ENCODE data around the gene INPP5F.

The INPP5F gene

DNA sequence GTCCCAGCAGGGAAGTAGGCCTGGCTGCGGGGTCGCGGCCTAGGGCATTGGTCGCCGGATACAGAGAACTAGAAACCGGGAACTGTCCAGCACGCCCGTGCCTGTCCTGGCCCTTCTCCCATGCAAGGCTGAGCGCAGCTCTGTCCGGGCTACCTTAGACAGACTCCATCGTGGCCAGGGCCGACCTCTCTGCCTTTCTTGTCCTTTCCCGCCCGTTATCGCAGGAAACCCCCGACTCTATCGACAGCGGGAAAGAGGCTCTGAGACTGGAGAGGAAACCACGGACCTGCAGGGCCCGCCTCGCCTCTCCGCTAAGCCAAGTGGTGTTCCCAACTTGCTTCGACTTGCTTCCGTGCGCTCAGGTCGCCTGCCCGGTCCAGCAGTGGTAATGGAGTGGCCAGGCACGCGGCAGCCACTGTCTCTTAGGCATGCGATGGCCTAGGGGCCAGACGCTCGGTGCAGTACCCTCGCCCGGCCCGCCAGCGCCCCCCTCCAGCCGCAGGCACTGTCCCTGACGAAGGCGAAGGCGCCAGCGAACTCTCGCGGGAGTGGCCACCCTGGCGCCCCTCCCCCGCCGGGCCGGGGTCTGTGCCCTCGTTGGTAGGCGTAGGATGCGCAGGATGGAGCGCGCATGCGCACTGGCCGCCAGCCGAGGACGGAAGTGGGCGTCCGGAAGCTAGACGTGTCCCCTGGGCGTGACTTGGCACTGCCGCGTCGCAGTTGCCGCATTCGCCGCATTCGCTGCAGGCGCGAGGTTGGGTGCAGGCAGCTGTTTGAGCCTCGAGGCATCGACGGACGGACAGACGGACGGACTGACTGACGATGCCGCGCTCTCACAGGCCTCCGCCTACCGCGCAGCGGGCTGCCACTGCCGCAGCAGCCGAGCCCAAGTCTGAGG lies 92.4 kb downstream of the INPP5F start:
- no peak for DNase-seq (ENCODE audit: low read depth)

DNA sequence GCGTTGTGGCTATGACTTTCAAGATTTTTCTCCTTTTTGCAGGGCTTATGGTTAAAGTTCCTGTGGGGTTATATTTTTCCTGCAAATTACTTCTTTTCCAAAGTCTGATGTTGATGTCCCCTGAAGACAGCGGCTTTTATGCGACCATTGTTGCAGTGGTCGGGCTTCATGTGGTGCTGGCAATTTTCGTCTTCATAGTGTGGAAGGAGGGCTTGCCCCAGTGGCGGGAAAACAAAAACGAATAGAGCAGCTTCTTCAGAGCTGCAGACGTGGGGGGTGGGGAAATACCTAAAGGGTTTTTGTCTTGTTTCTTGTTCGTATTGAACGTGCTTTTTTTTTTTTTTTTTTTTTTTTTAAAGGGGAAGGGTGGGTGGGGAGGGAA lies 93.0 kb downstream of the INPP5F start:
- DNase-seq (ENCODE audit: low read depth): no peak

DNA sequence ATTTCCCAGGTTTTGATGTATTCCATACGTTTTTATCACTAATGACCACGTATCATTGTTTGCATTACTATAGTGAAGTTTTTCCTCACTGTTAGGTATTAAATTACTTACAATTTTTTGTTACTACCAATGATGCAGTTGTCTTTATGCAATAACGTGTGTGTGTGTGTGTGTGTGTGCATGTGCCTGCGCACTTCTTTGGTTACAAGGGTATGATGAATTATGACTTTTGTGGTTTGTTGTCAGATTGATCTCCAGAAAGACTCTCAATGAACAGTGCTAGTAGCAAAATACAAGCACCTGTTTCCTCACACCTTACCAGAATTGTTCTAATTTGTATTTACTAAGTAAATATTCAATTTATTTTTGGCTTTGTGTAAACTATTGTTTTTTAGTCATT lies 95.3 kb downstream of the INPP5F start:
- no peak for DNase-seq (ENCODE audit: low read depth)

DNA sequence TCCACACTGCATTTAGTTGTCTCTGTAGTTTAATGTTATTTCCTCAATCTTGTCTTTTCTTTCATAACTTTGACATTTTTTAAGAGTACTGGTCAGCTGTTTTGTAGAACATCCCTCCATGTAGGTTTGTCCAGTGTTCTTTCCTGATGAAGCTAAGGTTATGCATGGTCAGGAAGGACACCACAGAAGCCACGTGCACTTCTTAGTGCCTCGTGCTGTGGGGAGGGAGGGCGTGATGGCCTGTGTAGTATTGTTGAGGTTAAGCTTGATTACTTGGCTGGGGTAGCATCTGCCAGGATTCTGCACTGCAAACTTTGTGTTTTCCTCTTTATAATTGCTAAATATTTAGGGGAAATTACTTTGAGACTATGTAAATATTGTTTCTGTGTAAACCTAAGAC lies 98.4 kb downstream of the INPP5F start:
- no peak for DNase-seq (ENCODE audit: low read depth)

DNA sequence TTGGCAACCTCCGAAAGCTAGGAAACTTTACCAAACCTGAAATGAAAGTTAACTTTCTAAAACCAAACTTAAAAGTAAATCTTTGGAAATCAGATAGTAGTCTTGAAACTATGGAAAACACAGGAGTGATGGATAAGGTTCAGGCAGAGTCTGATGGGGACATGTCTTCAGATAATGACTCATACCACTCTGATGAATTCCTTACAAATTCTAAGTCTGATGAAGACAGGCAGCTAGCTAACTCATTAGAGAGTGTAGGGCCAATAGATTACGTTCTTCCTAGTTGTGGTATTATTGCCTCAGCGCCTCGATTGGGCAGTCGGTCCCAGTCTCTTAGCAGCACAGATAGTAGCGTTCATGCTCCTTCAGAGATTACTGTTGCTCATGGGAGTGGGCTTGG lies 100.9 kb downstream of the INPP5F start:
- DNase-seq (ENCODE audit: low read depth): no peak

DNA sequence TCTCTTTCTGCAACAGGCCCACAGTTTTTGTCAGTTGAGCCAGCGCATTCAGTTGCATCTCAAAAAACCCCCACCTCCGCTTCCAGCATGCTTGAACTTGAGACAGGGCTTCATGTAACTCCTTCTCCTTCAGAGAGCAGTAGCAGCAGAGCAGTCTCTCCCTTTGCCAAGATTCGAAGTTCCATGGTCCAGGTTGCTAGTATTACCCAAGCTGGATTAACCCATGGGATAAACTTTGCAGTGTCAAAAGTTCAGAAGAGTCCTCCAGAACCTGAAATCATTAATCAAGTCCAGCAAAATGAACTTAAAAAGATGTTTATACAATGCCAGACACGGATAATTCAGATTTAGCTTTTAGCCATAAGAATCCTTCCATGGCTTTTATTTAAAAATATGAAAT lies 101.6 kb downstream of the INPP5F start:
- no peak for DNase-seq (ENCODE audit: low read depth)

DNA sequence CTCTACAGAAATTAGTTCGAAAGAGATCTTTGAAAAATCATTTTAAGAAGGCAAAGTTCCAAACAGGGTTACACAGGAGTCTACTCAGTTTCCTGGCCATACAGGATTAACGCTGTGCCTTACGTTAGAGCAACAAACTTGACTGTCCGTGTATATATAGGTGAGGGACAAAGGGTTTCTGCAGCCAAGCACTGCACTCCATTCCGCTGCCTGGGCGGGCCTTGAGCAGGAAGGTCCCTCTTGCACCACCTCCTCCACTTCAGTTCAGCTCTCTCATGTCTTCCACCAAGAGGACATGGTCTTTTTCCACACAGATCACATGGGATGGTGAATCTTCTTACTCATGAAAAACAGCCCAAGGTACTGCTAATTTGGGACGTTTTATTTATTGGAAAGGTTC lies 103.6 kb downstream of the INPP5F start:
- no peak for DNase-seq (ENCODE audit: low read depth)

DNA sequence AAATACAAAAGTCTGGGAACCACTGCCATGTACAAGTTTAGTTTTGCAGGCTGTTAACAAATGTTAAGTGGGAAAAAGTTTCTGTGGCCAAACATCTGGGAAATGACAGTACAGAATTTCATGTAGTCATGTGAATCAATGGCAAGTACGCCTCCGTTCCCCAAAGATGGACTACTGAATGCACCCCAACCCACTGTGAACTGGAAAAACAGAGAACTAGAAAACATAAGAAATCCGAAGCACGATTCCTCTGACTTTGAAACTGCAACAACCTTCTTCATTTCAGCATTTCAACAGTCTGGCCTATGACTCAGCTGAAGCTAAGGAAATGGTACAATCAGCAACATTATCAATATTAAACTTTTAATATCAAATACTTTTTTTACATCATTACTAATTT lies 105.0 kb downstream of the INPP5F start:
- no peak for DNase-seq (ENCODE audit: low read depth)

DNA sequence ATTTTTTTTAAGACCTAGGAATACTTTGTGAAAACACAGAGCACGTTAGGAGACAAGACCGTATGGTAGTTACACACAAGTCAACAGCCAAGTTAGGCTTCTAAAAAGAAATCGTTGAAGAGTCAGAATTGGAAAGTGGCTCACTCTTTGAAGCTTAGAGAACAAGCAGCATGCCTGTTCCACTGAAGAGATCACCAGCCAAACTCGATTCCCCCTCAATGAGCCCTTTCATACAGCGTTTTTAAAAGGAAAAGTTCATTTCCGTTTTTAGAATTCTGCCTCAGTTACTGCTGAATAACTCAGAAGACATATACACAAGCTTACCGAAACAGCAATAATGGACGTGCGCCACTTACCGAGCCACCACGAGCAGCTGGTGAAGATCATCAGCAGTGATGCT lies 105.8 kb downstream of the INPP5F start:
- no peak for DNase-seq (ENCODE audit: low read depth)

DNA sequence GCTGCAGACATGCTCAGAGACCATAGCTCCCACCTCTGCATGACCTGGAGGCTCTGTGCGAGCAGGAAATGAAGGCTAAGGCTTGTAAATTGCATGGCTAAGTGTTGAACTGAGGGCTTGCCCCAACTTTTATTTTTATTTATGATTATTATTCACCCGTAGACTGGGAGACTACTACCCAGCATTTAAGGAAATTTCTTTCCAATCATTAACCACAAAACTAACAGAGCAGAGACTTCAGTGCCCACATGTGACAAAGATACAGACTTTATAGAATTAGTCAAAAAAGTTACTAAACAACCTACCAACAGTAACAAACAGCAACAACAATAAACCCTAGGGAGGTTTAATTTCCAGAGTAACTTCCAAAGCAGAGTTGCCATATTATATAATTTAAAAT lies 107.1 kb downstream of the INPP5F start:
- no peak for DNase-seq (ENCODE audit: low read depth)

DNA sequence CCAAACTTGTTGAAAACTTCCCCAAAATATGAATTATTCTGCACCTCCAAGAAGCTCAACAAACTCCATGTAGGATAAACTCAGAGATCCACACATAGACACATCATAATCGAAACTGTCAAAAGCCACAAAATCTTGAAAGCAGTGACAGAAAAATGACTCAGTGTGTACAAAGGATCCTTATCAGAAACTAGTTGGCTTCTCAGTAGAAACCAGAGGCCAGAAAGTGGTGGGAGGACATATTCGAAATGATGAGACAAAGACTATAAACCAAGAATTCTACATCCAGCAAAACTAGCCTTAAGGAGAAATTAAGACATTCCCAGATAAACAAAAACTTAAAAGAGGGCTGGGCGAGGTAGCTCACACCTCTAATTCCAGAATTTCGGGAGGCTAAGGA lies 108.3 kb downstream of the INPP5F start:
- no peak for DNase-seq (ENCODE audit: low read depth)

DNA sequence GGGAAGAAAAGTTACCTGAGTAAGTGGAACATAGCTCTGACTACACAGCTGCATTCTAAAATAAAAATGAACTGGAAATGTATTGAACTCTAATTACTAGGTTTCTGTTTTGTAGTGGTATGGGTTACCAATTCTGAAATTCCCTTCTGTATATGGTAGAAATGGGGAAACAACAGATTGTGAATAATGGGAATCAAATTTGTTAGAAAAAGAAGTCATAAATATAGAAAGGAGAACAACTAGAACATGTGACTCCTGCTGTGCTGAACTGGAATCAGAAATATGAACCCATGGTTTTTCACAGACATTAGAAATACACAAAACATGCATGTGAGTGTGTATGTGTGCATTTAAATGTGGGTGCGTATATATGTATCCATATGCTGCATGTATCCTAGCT lies 119.8 kb downstream of the INPP5F start:
- DNase-seq (ENCODE audit: low read depth): no peak

DNA sequence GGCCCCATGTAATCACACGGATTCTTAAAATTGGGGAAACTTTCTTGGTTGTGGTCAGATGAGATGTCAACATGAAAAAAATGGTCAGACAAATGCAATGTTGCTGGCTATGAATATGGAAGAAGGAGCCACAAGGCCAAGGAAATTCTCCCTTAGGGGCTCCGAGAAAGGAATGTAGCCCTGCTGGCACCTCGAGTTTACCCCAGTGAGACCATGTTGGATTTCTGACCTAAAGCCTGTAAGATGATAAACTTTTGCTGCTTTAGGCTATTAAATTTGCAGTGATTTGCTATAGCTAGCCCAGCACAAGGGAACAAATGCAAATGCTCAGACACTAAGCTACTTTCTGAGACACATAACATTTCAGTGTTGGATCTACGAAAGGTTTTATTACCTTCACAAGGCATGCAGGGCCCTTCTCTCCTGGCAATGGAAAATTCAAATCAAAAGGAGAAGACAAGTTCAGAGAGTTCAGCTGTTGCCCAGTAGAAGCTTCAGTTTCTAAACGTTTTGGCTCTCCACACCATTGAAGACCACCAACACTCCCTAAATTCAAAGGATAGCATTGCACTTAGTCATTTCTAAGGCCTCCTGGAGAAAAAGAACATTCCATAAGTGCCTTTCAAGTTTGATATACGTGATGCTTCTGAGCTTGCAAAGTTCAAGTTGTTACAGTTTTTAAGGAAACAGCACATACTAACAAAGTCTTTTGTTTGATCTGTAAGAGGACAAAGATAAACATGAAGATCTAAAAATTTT lies 123.4 kb downstream of the INPP5F start:
- no peak for DNase-seq (ENCODE audit: low read depth)

DNA sequence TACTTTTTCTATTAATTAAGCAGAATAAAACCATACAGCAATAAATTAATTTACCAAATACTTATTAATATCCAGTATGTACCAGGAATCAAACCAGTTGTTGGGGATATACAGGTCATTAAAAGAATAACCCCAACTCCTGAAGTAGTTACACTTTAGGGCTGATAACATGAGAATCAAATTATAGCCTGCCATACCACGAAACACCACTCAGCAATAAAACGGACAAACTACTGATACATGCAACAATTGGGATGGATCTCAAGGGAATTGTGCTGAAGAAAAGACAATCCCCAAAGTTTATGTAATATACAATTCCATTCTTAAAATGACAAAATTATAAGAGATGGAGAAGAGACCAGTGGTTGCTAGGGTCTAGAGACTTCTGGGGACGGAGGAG lies 124.1 kb downstream of the INPP5F start:
- no peak for DNase-seq (ENCODE audit: low read depth)

DNA sequence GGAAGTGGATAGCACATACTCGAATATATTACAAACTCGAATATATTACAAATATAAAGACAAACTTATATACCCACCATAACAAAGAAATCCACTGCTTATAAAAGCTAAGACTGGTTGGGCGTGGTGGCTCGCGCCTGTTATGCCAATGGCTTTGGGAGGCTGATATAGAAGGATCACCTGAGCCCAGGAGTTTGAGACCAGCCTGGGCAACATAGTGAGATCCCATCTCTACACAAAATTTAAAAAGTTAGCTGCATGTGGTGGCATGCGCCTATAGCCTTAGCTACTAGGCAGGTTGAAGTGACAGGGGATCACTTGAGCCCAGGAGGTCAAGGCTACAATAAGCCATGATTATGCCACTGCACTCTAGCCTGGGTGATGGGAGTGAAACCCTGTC lies 126.4 kb downstream of the INPP5F start:
- no peak for DNase-seq (ENCODE audit: low read depth)

DNA sequence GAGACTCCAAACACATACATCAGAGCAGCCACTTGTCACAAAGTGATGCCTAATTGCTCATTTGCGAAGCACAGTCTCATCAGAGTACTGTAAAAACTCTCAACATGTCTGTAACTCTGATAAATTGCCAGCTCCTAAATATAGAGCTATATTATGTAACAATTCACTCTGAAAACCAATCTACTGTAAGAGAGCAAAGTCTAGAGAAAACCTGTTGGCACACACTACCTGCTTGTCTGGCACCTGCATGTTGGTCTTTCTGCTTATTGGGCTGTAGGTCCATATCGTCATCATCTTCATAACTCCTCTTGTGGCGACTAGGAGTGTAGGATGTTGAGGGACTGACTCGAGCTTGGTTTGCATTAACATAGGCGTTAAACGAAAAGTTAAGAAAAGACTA lies 127.0 kb downstream of the INPP5F start:
- DNase-seq (ENCODE audit: low read depth): no peak

DNA sequence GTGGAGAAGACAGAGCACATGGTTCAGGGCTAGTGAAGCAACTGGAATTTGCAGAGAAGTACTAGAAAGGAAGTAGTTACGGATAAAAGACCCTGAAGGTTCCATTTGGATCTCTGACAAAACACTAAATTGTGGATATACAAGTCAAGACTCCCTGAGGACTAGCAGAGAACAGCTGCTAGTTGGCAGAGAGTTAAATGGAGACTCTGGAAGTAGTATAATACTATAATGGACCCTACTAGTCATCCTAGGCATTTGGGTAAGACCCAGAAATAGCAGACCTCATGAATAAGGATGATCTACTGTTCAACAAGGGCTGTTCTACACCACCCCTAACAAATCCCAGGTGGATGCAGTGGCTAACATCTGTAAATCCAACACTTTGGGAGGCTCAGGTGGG lies 127.7 kb downstream of the INPP5F start:
- DNase-seq (ENCODE audit: low read depth): no peak

DNA sequence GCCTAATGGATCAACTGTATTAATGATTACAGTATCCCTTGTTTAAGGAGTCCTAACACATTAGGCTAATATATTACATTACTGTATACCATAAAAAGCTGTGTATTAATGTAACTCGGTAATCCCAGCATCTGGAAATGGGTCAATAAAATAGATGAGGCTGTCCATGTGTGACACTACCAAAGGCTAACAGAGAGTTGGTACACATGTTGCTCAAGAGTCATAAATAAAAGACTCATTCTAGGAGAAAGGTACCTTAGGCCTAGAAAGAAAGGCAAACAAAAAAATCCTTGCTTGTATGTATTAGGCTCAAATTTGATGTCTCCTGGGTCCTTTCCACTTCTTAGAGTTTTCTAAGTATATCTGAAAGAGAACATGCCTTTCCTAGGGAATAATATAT lies 132.2 kb downstream of the INPP5F start:
- no peak for DNase-seq (ENCODE audit: low read depth)

DNA sequence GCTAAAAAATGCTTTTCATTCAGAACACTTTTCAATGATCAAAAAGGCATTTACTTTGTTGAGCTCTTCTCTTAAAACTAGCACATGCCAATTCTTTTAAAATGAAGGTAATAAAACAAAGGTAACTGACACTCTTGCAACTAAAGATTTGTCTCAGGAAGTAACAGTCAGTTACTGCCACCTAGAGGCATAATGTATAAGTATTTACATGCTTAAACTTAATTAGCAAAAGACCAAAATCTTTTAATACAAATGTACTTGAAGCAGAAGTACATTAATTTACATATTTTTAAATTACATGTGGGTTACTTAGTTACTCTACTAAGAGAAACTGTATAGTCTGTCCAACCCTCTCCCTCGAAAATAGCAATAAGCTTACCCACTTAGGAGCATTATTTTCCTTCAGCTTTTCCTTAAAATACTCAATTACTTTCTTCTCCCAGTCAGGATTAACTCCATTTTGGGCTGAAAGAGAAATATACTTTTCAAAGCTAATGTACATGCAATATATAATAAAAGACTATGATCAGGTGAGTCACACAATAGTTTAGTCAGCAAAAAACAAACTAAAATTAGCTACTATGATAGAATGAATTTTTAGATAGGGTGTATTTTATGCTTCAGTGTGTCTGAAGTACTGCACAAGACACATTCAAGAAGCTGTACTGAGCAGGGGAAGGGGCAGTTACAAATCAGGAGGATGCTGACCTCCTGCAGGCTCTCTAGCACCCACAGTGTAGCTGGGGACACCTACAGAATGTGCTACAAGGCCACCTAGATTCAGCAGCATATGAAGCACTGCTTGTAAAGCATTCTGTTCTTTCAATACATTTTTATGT lies 133.8 kb downstream of the INPP5F start:
- no peak for DNase-seq (ENCODE audit: low read depth)

DNA sequence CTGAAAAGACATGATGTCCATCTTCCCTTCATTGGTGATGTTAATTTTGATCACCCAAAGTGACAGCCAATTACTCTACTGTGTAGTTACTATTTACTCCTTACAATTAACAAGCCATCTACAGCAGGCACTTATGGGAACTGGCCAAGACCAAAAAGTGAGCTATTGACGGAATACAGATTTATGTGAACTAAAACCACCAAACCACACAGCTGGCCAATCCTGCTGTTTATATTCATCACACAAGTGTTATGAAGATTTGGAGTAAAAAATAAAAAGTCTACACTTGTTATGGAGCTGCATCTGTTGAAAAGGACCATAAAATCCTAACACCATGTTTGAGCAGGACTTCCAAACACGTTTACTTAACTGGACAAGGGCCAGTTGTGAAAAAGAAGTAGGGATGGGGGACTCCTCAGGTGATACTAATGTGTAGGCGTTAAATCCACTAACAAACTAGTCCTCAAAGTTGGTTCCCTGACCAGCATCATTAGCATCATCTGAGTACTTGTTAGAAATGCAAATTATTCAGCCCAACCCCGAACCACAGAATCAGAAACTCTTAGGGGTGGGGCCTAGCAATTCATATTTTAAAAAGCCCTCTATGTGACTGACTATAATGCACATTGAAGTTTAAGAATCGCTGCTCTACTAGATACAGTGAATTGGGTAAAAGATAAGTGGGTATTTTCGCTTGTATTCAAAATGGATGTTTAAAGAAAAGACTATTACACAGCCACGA lies 135.2 kb downstream of the INPP5F start:
- DNase-seq (ENCODE audit: low read depth): no peak

DNA sequence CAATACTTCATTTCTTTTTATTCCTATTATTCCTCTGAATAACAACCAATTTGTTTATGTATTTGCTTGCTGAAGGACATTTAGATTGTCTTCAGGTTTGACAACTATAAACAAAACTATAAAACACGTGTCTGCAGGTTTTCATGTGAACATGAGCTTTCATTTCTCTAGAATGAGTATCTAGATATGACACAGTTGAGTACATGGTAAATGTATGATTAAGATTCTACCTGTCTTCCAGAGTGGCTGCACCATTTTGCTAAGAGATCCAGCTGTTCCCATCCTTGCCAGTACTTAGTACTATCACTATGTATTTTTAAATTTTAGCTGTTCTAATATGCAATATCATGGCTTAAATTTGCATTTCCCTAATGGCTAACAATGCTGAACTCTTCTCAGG lies 136.7 kb downstream of the INPP5F start:
- no peak for DNase-seq (ENCODE audit: low read depth)

DNA sequence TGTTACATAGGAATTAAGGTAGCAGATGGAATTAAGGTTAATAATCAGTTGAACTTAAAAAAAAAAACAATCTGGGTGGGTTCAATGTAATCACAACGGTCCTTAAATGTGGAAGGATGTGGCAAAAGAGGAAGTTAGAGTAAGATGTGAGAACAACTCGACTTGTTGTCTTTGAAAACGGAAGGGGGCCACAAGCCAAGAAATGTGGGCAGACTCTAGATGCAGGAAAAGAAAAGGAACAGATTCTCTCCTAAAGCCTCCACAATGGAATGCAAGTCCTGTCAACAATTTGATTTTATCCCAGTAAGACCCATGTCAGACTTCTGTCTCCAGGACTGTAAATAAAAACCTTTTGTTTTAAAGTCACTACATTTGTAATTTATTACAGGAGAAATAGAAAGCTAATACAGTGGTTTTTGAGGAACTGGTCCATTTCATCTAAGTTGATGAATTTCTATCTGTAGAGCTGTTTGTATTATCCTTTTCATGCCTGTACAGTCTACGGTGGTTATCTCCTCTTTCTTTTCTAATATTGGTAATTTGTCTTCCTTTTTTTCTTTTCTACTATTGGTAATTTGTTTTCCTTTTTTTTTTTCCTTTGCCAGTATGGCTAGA lies 138.2 kb downstream of the INPP5F start:
- no peak for DNase-seq (ENCODE audit: low read depth)
